GM03348 (cell line): ENCODE measurements around the gene NT5DC3.
A peak's percentile ranks its signal among the peaks of the same experiment; 100 is the strongest.

Experiments used
- DNase-seq: peaks from one replicate; pipeline ENCODE4 v3.0.0; 2012; ENCODE audit warnings: low spot score

Gene NT5DC3

GRCh38 chr12:103840876-103841689 is at the start of gene NT5DC3:
NT5DC3 (minus strand) TSS chr12:103841234; CDS start chr12:103841156, 78 bp downstream.
- DNase-seq: peak; percentile 97

- no peak for DNase-seq
Measured at GRCh38 chr12:103887738-103888137, 46.7 kb upstream of the NT5DC3 start.

GRCh38 chr12:103886195-103886797 is 45.3 kb upstream of the NT5DC3 start:
- DNase-seq: no peak

- peak; percentile 68 for DNase-seq
Measured at GRCh38 chr12:103884316-103884715, 43.3 kb upstream of the NT5DC3 start.

- no peak for DNase-seq
Measured at GRCh38 chr12:103883908-103884307, 42.9 kb upstream of the NT5DC3 start.

DNA sequence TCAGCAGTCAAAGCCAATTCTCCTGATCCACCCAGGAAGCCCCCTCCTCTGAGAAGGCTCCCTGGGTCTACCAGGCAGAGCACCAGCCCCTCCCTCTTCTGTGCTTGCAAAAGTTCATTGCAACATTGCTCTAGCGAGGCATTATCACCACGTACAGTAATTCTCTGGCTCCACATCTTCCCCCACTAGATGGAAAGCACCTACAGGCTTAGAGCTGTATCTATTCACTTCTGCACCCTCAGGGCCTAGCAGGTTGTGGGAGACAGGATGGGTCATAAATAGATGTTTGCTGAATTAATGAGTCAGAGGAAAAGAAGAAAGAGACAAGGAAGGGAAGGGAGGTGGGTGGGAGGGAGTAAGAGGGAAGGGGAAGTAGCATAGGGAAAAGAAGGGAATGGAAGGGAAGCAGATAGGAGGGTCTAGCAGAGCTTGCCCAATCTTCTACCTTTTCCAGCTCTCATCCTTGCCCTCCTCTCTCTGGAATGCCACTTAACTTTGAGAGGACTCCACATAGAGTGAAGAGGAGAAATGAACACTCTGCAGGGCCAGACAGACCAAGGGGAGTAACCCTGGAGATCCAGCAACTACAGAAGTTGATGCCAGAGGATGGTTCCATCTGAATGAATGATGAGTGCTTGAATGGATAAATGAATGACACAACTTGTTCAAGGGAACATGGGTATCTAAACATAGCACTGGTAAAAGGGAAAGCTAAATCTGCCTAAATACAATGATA is 42.0 kb upstream of the NT5DC3 start:
- no peak for DNase-seq

GRCh38 chr12:103881261-103881660 is 40.2 kb upstream of the NT5DC3 start:
- no peak for DNase-seq

DNA sequence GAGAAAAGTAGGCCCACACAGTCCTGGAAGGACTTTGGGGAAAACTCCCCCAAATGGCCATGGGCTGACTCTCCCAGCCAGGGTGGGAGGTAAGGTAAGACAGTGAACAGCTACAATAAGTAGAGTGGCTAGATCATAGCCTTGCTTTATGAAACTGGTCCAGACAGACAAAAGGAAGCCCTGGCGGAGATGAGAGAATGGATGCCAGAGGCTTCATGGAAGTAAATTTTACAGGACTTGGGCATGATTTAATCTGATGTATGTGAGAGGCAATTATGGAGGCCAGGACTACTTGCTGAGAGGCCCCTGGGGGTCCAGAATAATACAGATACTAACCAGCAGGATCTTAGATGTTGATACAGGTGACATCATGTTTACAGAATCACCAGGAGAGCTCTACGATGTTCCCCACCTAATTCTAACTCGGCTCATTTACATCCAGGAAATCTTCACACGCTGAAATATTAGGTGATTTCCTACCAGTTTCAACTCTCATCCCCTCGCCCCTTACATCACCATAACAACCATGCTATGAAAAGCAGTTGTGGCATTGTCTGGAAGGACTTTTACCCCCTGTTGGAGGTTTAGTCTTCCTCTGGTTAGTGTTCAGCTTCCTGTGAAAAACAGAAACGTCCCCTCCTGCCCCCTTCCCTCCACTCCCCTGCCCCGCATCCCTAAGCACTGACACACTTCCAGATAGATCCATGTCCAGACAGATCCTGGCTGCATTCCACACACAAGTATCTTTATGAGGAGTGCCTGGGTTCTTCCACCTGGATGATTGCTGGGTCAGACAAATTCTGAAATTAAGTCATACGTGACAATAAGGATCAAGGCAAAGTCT is 39.5 kb upstream of the NT5DC3 start:
- DNase-seq: no peak

- no peak for DNase-seq
Measured at GRCh38 chr12:103879878-103880277, 38.8 kb upstream of the NT5DC3 start.

DNA sequence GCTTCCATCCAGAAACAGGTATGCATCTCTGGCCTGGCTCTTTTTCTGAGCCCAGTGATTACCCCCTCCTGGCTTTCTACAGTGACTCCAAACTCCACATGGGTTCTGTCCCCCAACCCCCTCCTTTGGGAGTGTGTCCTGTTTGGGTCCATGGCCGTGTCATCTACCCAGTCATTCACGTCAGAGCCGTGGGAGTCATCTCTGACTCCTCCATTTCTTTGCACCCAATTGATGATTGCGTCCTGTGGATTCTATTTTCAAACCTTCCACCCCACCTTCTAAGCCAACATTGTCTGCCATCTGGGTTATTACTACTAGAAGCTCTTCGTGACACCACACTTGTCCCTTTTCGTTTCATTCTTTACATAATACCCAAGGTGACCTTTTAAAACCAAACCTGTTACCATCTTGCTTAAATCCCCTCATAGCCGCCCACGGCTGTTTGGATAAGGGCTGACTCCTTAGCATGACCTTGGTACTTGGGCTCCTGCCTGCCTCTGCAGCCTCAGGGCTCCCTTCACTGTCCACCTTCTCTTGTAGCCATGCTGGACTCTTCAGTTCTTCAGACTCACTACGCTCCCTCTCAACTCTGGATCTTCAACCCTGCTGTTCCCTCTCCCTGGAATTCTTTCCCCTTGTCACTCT is 38.1 kb upstream of the NT5DC3 start:
- DNase-seq: no peak

GRCh38 chr12:103877934-103878510 is 37.0 kb upstream of the NT5DC3 start:
- peak; percentile 83 for DNase-seq

DNA sequence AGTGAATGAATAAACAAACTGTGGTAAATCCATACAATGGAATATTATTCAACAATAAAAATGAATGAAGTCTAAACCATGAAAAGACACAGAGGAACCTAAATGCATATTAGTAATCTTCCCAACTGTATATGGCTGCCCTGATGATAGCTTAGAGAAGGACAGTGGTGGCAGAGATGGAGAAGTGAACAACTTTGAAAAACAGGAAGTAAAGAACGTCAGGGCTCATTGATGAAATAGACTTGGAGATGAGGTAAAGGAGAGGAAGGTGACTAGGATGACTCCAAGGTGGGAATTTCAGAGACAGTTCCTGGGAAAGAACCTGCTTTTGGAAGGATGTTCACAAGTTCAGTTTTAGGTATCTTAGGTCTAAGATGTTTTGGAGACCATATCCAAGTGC is 36.3 kb upstream of the NT5DC3 start:
- DNase-seq: no peak

DNA sequence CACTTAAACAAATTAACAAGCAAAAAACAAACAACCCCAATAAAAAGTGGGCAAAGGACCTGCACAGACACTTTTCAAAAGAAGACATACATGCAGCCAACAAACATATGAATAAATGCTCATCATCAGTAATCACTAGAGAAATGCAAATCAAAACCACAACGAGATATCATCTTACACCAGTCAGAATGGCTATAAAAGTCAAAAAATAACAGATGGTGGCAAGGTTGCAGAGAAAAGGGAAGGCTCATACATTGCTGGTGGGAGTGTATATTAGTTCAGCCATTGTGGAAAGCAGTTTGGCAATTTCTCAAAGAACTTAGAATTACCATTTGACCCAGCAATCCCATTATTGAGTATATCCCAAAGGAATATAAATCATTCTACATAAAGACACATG is 34.6 kb upstream of the NT5DC3 start:
- no peak for DNase-seq

GRCh38 chr12:103868215-103868614 is 27.2 kb upstream of the NT5DC3 start:
- peak; percentile 37 for DNase-seq

DNA sequence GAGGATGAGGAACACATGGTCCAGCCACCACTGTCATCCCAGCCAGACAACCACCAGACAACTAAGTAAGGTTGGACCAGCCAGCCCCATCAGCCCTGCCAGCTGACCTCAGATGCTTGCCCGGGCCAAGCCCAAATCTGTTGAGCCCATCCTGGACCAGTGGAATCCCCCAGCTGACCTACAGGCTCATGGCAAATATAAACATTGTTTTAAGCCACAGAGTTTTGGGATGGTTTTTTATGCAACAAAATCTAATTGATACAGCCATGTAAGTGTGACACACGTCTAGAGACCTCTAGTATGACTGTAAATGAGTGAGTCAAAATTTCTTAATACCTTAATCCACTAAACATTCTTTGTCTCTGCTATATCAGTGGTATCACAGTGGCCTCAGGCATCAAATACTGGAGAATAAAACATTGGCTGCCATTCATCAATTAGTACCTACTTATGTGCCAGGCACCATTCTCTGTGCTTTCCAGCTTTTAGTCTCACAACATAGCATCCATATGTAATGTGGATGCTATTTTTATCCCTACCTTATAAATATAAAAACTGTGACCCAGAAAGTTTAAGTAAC is 24.2 kb upstream of the NT5DC3 start:
- DNase-seq: no peak

DNA sequence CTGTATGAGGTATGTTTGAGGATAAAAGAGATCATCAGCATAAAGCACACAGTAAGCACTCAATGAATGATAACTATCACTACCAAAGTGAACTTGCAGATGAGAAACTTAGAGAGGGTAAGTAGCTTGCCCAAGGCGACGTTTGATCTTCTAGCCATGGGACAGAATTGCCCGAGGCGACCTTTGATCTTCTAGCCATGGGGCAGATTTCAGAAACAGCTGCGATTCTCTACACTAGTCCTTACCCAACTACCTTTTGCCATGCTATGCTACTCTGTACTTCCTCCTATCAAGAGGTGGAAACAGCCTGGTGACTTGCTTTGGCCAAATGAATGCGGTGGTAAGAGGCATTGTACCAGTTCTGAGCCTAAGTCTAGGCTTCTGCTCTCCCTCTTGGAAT is 23.7 kb upstream of the NT5DC3 start:
- DNase-seq: no peak

DNA sequence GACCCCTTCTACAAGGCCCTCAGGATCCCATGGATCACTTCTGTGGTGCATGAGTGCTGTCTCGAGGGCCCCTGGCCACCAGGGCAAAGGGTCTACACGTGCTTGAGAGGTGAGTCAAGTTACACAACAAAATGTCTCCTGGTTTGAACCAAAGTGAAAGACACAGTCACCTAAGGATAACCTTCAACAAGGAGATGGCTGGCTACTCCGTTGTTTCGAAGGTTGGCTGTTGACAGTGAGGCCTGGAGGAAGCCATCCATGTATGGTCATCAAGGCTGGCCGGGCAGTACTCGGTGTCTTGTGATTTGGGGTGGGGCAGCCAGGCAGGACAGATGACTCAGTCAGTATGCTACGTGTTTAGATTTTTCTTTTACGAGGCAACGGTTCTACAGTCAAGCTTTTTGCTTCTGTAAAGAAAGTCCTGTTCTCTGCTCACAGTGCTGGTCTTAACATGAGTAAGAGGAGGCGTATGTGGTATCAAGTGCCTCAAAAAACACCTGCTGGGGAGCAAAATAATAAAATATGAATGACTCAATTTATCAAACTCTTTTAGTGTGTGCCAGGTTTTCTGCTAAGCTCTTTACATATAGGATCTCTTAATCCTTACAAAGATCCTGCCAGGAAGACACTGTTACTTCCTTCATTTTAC is 18.0 kb upstream of the NT5DC3 start:
- peak; percentile 86 for DNase-seq

DNA sequence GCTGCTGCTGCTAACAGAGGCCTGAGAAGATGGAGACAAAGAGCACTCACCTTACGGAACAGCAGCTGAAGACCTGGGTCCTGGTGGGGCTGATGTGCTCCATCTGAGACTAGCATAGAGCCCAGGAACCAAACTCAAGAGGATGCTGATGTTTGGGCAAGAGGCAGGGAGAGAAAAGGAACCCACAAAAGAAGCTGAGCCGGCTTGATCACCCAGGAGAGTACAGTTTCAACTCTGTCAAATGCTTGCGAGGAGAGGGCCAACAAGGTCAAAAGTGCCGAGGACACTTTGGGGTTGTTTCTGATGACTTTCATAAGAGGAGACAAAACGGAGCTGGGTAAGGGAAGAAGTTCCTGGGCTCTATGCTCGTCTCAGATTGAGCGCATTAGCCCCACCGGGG is 17.3 kb upstream of the NT5DC3 start:
- no peak for DNase-seq

GRCh38 chr12:103857164-103857563 is 16.1 kb upstream of the NT5DC3 start:
- DNase-seq: no peak
